Kasumi-1 (cell line): Measurements from ENCODE around the gene HDAC10.
"Not testable (repeated sequence)": the region's sequence is repeated elsewhere in the genome, so short reads cannot be mapped to it uniquely, and the experiment has no call there.

Experiments
- DNase-seq, 2 experiments: peaks; one replicate each; lab custom pipeline; 2025; lab: John Stamatoyannopoulos, UW

HDAC10 gene

GRCh38 chr22:50216684-50217520 lies 34.2 kb downstream of the HDAC10 start:
- DNase-seq, result no peak

- no peak for DNase-seq
These were observed 34.9 kb downstream of the HDAC10 start for GRCh38 chr22:50216055-50216683.

- no peak for DNase-seq
These were observed 35.6 kb downstream of the HDAC10 start for GRCh38 chr22:50215297-50216054.

GRCh38 chr22:50213263-50213662 lies 37.8 kb downstream of the HDAC10 start:
- DNase-seq, result no peak

- DNase-seq, result no peak
These were observed 39.9 kb downstream of the HDAC10 start for GRCh38 chr22:50211147-50211546.

- DNase-seq, result no peak
These were observed 40.5 kb downstream of the HDAC10 start for GRCh38 chr22:50210378-50211139.

GRCh38 chr22:50209893-50210292 lies 41.2 kb downstream of the HDAC10 start:
- DNase-seq, result peak; percentile 58 to 62

GRCh38 chr22:50208939-50209892 lies 41.8 kb downstream of the HDAC10 start:
- no peak for DNase-seq

GRCh38 chr22:50208430-50208938 lies 42.6 kb downstream of the HDAC10 start:
- no peak for DNase-seq

GRCh38 chr22:50207383-50208140 lies 43.5 kb downstream of the HDAC10 start:
- DNase-seq, result no peak

GRCh38 chr22:50206599-50206998 lies 44.5 kb downstream of the HDAC10 start:
- DNase-seq, result peak in 1 of 2 experiments; percentile 8

- no peak for DNase-seq
These were observed 45.1 kb downstream of the HDAC10 start for GRCh38 chr22:50205781-50206569.

- not testable (repeated sequence) for DNase-seq
These were observed 46.1 kb downstream of the HDAC10 start for GRCh38 chr22:50204998-50205397.

- DNase-seq, result no peak
These were observed 46.5 kb downstream of the HDAC10 start for GRCh38 chr22:50204571-50204970.

GRCh38 chr22:50203288-50203687 lies 47.8 kb downstream of the HDAC10 start:
- DNase-seq, result no peak

- no peak for DNase-seq
These were observed 48.9 kb downstream of the HDAC10 start for GRCh38 chr22:50202130-50202666.

GRCh38 chr22:50201191-50202129 lies 49.6 kb downstream of the HDAC10 start:
- no peak for DNase-seq
